Activated T-helper 2 cell treated with anti-CD3 and anti-CD28 coated beads, Interferon-gamma antibody, Interleukin-2, Interleukin-4, amounts not matched to agents 10 μg/mL and 5 μg/mL and 100 μg/mL, durations not matched to agents 14 hours and 24 hours and 36 hours (primary cell): ENCODE data around the gene GMEB1. TPM values are rescaled to one million over a fixed set of nuclear protein-coding genes. Genes with fewer than 3 reads are reported as not detected.

ENCODE experiments used
- DNase-seq: peaks from one replicate; pipeline ENCODE4 v3.0.0; 2021; ENCODE audit warnings: low spot score
- H3K27ac Mint-ChIP-seq: one replicate; pipeline ENCODE4 v1.8.0; 2021; ENCODE audit warnings: mixed read lengths
- H3K27me3 Mint-ChIP-seq: one replicate; pipeline ENCODE4 v1.8.0; 2021; ENCODE audit warnings: low read depth, mixed read lengths
- H3K36me3 Mint-ChIP-seq: one replicate; pipeline ENCODE4 v1.8.0; 2021; ENCODE audit warnings: low read depth, mixed read lengths
- H3K4me1 Mint-ChIP-seq: one replicate; pipeline ENCODE4 v1.8.0; 2021; ENCODE audit warnings: low read depth, mixed read lengths
- H3K4me3 Mint-ChIP-seq: one replicate; pipeline ENCODE4 v1.8.0; 2021; ENCODE audit warnings: low read depth, mild to moderate bottlenecking, moderate library complexity, mixed read lengths
- H3K9me3 Mint-ChIP-seq: one replicate; pipeline ENCODE4 v1.8.0; 2021; ENCODE audit warnings: mixed read lengths
- intact Hi-C: fragments of 100-400 bp; cut with micrococcal nuclease; formaldehyde crosslinking; loops from one replicate; pipeline ENCODE4 v1.15.1; 2023
- total RNA-seq: library from RNA; stranded (reverse); gene quantifications from 2 replicates; pipeline ENCODE4 v1.2.3, GENCODE V29; 2022

The GMEB1 gene
- total RNA-seq, 1 donor from 2014 or later = 26.0 TPM

GRCh38 chr1:28766532-28767183 lies 98.1 kb downstream of the GMEB1 start:
- Mint-ChIP-seq H3K4me3 (no peak overlapping the region), H3K9me3 (no peaks in the 10 kb centered on the region), H3K27ac (no peak overlapping the region), H3K4me1 (peaks cover 4% of the 10 kb centered on the region), H3K36me3 (peaks cover 41% of the 10 kb centered on the region), H3K27me3 (no peaks in the 10 kb centered on the region)
- no peak for DNase-seq
- intact Hi-C loops = no loop called here

Other genes with a start within 250 kb of the GMEB1 start
- gene RCC1, start 162.7 kb upstream of the GMEB1 start, total RNA-seq = 128 and 136 TPM in 2 replicates
- gene TRNAU1AP, start 115.7 kb upstream of the GMEB1 start, total RNA-seq = 49.4 and 55.4 TPM in 2 replicates
- 0.34 TPM in 2 replicates for gene RAB42, start 76.5 kb upstream of the GMEB1 start, total RNA-seq
- 30.8 and 32.0 TPM in 2 replicates for gene TAF12, start 25.7 kb upstream of the GMEB1 start, total RNA-seq
- not detected in 2 replicates for gene RNU11, start 20.2 kb upstream of the GMEB1 start, total RNA-seq
- gene YTHDF2, start 68.2 kb downstream of the GMEB1 start, total RNA-seq = 88.2 and 98.4 TPM in 2 replicates
- not detected in 2 replicates for gene OPRD1, start 143.4 kb downstream of the GMEB1 start, total RNA-seq
- gene EPB41, start 245.8 kb downstream of the GMEB1 start, total RNA-seq = 62.6 and 68.0 TPM in 2 replicates